Measurements from ENCODE around the gene PMP22.

GRCh38 chr17:15233022-15233805 is 31.9 kb downstream of the PMP22 start:
- no peak for TF ChIP-seq EZH2phosphoT487 (IDR thresholded peaks at IDR 0.05; ENCODE audit: low read depth)
- TF ChIP-seq CTCF (IDR thresholded peaks at IDR 0.05; ENCODE audit: low read depth, low read length): peak; percentile 40
